ENCODE measurements around the gene VAV1. TPM values are rescaled to one million over a fixed set of nuclear protein-coding genes. Genes with fewer than 3 reads are reported as not detected.

VAV1 gene
- total RNA-seq, 1 experiment from 2014 or later, result 7.5 TPM

- Histone ChIP-seq H3K4me2 (peak overlapping the region; percentile 85), H3K4me1 (replicated peaks; ENCODE audit: insufficient read depth) (peaks cover 24% of the 10 kb centered on the region), H4K20me1 (ENCODE audit: insufficient read depth) (no peaks in the 10 kb centered on the region), H3K9me2 (ENCODE audit: insufficient read depth) (no peaks in the 10 kb centered on the region), H3F3A (ENCODE audit: insufficient read depth, low read depth) (peaks cover 28% of the 10 kb centered on the region; the same call in 1 of the 2 replicates), H3K9me3 (ENCODE audit: insufficient read depth, low read depth) (no peaks in the 10 kb centered on the region), H3K4me3 (peak overlapping the region; percentile 57), H3K27me3 (ENCODE audit: insufficient read depth, low read depth) (no peaks in the 10 kb centered on the region), H3K36me3 (ENCODE audit: low read depth) (no peaks in the 10 kb centered on the region), H3K27ac (peak overlapping the region; percentile 96), H3K79me2 (ENCODE audit: low read depth) (no peaks in the 10 kb centered on the region), H2AFZ (0 out of 2 replicates have a peak overlapping the region, but pooled peaks have one; percentile 57)
- DNase-seq, result peak; percentile 62 to 66
- ChIA-PET CTCF (interaction anchor here (0.5 to 1.1 kb wide), 2 partner anchors 26 to 64 kb away, joined by 3 read pairs; no protein-coding TSS in a partner anchor), POLR2A (ENCODE audit: unreplicated experiment) (no interaction called here)
- intact Hi-C loops (cut with micrococcal nuclease; ENCODE audit: unreplicated experiment), result loop anchor here (1.0 to 2.0 kb wide), 4 partner anchors 27 to 62 kb away; partner anchors contain the start of genes SH2D3A and TRIP10
- TF ChIP-seq EZH2 (IDR thresholded peaks at IDR 0.05; ENCODE audit: low read depth) (no peak), CTCF (conservative IDR thresholded peaks at IDR 0.05) (no peak)
- BruUV-seq (replicated peaks), result TSS peak; percentile 97
Observed at GRCh38 chr19:6801485-6802086, 29.1 kb downstream of the VAV1 start.

- no peaks in the 10 kb centered on the region for H3K36me3 ChIP-seq (ENCODE audit: low read depth)
- no peaks in the 10 kb centered on the region for H3K9me2 ChIP-seq (ENCODE audit: insufficient read depth)
- H3K9me3 ChIP-seq (ENCODE audit: insufficient read depth, low read depth), result no peaks in the 10 kb centered on the region
- TF ChIP-seq CTCF (conservative IDR thresholded peaks at IDR 0.05) (no peak; the same call in 1 of the 2 replicates), EZH2 (IDR thresholded peaks at IDR 0.05; ENCODE audit: low read depth) (no peak)
- no peaks in the 10 kb centered on the region for H3K27me3 ChIP-seq (ENCODE audit: insufficient read depth, low read depth)
- H3K79me2 ChIP-seq (ENCODE audit: low read depth), result no peaks in the 10 kb centered on the region
- peak overlapping the region; percentile 85 for H3K4me2 ChIP-seq
- peaks cover 24% of the 10 kb centered on the region for H3K4me1 ChIP-seq (replicated peaks; ENCODE audit: insufficient read depth)
- ChIA-PET CTCF (interaction anchor here (0.5 kb wide), 2 partner anchors 25 to 680 kb away, joined by 3 to 6 read pairs; no protein-coding TSS in a partner anchor), POLR2A (ENCODE audit: unreplicated experiment) (interaction anchor here (0.7 kb wide), 1 partner anchor 37 kb away, joined by 5 read pairs; no protein-coding TSS in a partner anchor)
- peak; percentile 35 to 71 for DNase-seq
- BruUV-seq (replicated peaks), result no TSS peak
- H4K20me1 ChIP-seq (ENCODE audit: insufficient read depth), result no peaks in the 10 kb centered on the region
- peaks cover 28% of the 10 kb centered on the region; the same call in 1 of the 2 replicates for H3F3A ChIP-seq (ENCODE audit: insufficient read depth, low read depth)
- intact Hi-C loops (cut with micrococcal nuclease; ENCODE audit: unreplicated experiment), result no loop called here
- H3K4me3 ChIP-seq, result peak overlapping the region; percentile 57; the same call in 1 of the 2 replicates
- H3K27ac ChIP-seq, result peak overlapping the region; percentile 96
- H2AFZ ChIP-seq, result no peak overlapping the region
Observed at GRCh38 chr19:6802336-6803035, 30.0 kb downstream of the VAV1 start.

DNA sequence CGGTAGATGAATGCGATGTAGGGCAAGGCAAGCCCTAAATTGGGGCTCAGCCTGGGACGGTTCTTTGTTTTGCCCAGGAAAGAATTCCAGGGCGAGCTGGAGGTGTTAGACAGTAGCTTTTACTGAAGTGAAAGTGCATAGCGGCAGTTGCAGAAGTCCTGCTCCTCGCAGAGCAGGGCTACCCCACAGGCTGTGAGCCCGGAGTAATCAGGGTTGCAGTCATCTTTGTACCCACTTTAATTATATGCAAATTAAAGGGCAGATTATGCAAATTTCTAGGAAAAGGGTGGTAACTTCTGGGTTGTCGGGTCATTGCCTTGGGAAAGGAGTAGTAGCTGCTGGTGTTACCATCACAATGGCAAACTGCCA, 30.5 kb downstream of the VAV1 start:
- H3K4me2 ChIP-seq, result peak overlapping the region; percentile 85
- H4K20me1 ChIP-seq (ENCODE audit: insufficient read depth), result no peaks in the 10 kb centered on the region
- no peaks in the 10 kb centered on the region for H3K79me2 ChIP-seq (ENCODE audit: low read depth)
- no TSS peak for BruUV-seq (replicated peaks)
- no peaks in the 10 kb centered on the region for H3K27me3 ChIP-seq (ENCODE audit: insufficient read depth, low read depth)
- H3K4me3 ChIP-seq, result no peak overlapping the region
- no peak overlapping the region for H2AFZ ChIP-seq
- peak overlapping the region; percentile 96 for H3K27ac ChIP-seq
- POLR2A ChIA-PET (ENCODE audit: unreplicated experiment), result no interaction called here
- intact Hi-C loops (cut with micrococcal nuclease; ENCODE audit: unreplicated experiment), result no loop called here
- H3K36me3 ChIP-seq (ENCODE audit: low read depth), result no peaks in the 10 kb centered on the region
- CTCF ChIA-PET, result no interaction called here
- no peak for DNase-seq
- peaks cover 28% of the 10 kb centered on the region; the same call in 1 of the 2 replicates for H3F3A ChIP-seq (ENCODE audit: insufficient read depth, low read depth)
- H3K4me1 ChIP-seq (replicated peaks; ENCODE audit: insufficient read depth), result peaks cover 24% of the 10 kb centered on the region
- no peaks in the 10 kb centered on the region for H3K9me3 ChIP-seq (ENCODE audit: insufficient read depth, low read depth)
- no peak for TF ChIP-seq EZH2 (IDR thresholded peaks at IDR 0.05; ENCODE audit: low read depth)
- TF ChIP-seq CTCF (conservative IDR thresholded peaks at IDR 0.05), result no peak
- no peaks in the 10 kb centered on the region for H3K9me2 ChIP-seq (ENCODE audit: insufficient read depth)
